OCI-LY7 (cell line): Measurements from ENCODE around the gene HNMT. TPM values are rescaled to one million over a fixed set of nuclear protein-coding genes. Genes with fewer than 3 reads are reported as not detected.

Source experiments
- BruUV-seq: library from RNA; stranded (reverse); fragments of 400-500 nt; replicated peaks from 2 replicates; lab custom pipeline; 2021; lab: Mats Ljungman, UMichigan
- CTCF ChIA-PET: fragments of 300-600 bp; sonication (Branson Sonifier 250); formaldehyde crosslinking; loops from one replicate; lab custom pipeline; 2022; ENCODE audit warnings: antibody characterized with exemption; ENCODE audit not compliant: unreplicated experiment; lab: Charles Lee
- POLR2A ChIA-PET: fragments of 300-600 bp; sonication (Branson Sonifier 250); formaldehyde crosslinking; loops from one replicate; lab custom pipeline; 2022; ENCODE audit warnings: antibody characterized with exemption; lab: Charles Lee
- DNase-seq: peaks from one replicate; pipeline ENCODE4 v3.0.0-alpha.2; 2015; ENCODE audit warnings: low spot score
- H2AFZ ChIP-seq: fragments of 200-600 bp; sonication (generic), shearing (Covaris generic); 2 replicates; pipeline ENCODE4 v1.6.1; 2014; ENCODE audit warnings: mild to moderate bottlenecking, antibody characterized with exemption, low read length, moderate library complexity
- H3K27ac ChIP-seq: fragments of 200-600 bp; sonication (generic); 2 replicates; pipeline ENCODE4 v1.5.1; 2014; ENCODE audit warnings: mixed run types, low read depth, mild to moderate bottlenecking, moderate library complexity, low read length, inconsistent platforms; ENCODE audit not compliant: poor library complexity, severe bottlenecking
- H3K36me3 ChIP-seq: fragments of 200-600 bp; sonication (generic); 2 replicates; pipeline ENCODE4 v1.6.1; 2014; ENCODE audit warnings: mild to moderate bottlenecking, antibody characterized with exemption, low read length, moderate library complexity, mixed read lengths; ENCODE audit not compliant: insufficient read depth
- H3K4me1 ChIP-seq: fragments of 200-600 bp; sonication (generic); 2 replicates; pipeline ENCODE4 v1.5.1; 2014; ENCODE audit warnings: mild to moderate bottlenecking, low read length; ENCODE audit not compliant: insufficient read depth, poor library complexity, severe bottlenecking
- H3K4me2 ChIP-seq: fragments of 200-600 bp; sonication (generic); 2 replicates; pipeline ENCODE4 v1.6.1; 2014; ENCODE audit warnings: mild to moderate bottlenecking, low read length
- H3K4me3 ChIP-seq: fragments of 200-600 bp; sonication (generic); 2 replicates; pipeline ENCODE4 v1.5.1; 2014; ENCODE audit warnings: mild to moderate bottlenecking, low read depth, low read length; ENCODE audit not compliant: poor library complexity, severe bottlenecking
- H3K79me2 ChIP-seq: fragments of 200-600 bp; sonication (generic); 2 replicates; pipeline ENCODE4 v1.6.1; 2016; ENCODE audit warnings: low read depth, mild to moderate bottlenecking, low read length, moderate library complexity, mixed read lengths; ENCODE audit not compliant: insufficient read depth
- H3K9me2 ChIP-seq: fragments of 200-600 bp; sonication (generic); 2 replicates; pipeline ENCODE4 v1.6.1; 2016; ENCODE audit warnings: mild to moderate bottlenecking, low read length, mixed read lengths; ENCODE audit not compliant: insufficient read depth
- H3K9me3 ChIP-seq: fragments of 200-600 bp; sonication (generic); 2 replicates; pipeline ENCODE4 v1.6.1; 2014; ENCODE audit warnings: mild to moderate bottlenecking, mixed run types, low read length, mixed read lengths
- H4K20me1 ChIP-seq: fragments of 200-600 bp; sonication (generic); 2 replicates; pipeline ENCODE4 v1.6.1; 2014; ENCODE audit warnings: mild to moderate bottlenecking, antibody characterized with exemption, low read length, moderate library complexity, mixed read lengths; ENCODE audit not compliant: insufficient read depth
- EZH2phosphoT487 ChIP-seq: fragments of 200-600 bp; sonication (generic); IDR thresholded peaks from 2 replicates; pipeline ENCODE4 v1.6.1; 2018; ENCODE audit warnings: low read depth, borderline replicate concordance, mild to moderate bottlenecking, mixed run types, antibody characterized with exemption, low read length, moderate library complexity, mixed read lengths
- intact Hi-C: fragments of 100-400 bp; cut with micrococcal nuclease; formaldehyde crosslinking; loops from one replicate; pipeline ENCODE4 v1.10.0; 2022; ENCODE audit not compliant: unreplicated experiment
- total RNA-seq, 2 experiments: library from RNA; depleted of rRNA in 1 of 2; stranded (reverse); fragments of >200 nt in 1 of 2; shearing (Covaris generic) in 1 of 2; gene quantifications; 2 replicates each; pipeline ENCODE4 v1.2.3, GENCODE V29; 2014 to 2022
- TF ChIP-seq, protein P1 (sequence below): fragments of 200-600 bp; sonication (generic); conservative IDR thresholded peaks from 2 replicates; pipeline ENCODE4 v1.5.1; 2014; ENCODE audit warnings: mild to moderate bottlenecking, antibody characterized with exemption, low read length, moderate library complexity, mixed read lengths

HNMT gene
- total RNA-seq, 2 experiments from 2014 or later = not detected

DNA sequence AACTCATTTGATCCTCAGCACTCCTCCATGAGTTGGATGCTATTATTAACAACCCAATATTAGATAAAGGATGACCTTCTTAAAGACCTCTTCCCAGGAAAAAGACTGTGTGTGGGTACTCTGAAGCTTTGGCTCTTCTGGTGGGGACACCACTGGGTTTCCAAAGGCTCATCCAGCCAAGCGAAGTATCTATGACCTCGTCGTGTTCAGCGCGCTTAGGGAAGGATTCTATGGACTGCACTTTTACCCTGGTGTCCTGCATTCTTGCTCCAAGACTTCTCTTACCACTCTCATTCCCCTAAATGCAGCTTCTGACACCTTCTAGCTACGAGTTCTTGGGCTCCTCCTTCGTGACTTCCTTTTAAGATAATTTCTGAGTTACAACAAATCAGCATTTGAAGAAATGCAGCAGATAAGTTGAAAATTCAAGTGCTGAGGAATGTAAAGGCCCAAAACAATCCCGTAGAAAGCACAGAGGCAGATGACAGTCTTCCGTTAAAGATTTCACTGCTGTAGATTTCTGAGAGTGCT, 673 bp upstream of the HNMT start:
- no peaks in the 10 kb centered on the region for H4K20me1 ChIP-seq
- H3K4me1 ChIP-seq = no peaks in the 10 kb centered on the region
- DNase-seq = no peak
- BruUV-seq = no TSS peak
- ChIA-PET CTCF (no interaction called here), POLR2A (interaction anchor here (0.6 to 1.0 kb wide), 4 partner anchors 15 to 869 kb away, joined by 3 to 4 read pairs (median 3); no protein-coding TSS in a partner anchor)
- intact Hi-C loops = no loop called here
- H3K27ac ChIP-seq = no peak overlapping the region
- TF ChIP-seq, protein P1, sequence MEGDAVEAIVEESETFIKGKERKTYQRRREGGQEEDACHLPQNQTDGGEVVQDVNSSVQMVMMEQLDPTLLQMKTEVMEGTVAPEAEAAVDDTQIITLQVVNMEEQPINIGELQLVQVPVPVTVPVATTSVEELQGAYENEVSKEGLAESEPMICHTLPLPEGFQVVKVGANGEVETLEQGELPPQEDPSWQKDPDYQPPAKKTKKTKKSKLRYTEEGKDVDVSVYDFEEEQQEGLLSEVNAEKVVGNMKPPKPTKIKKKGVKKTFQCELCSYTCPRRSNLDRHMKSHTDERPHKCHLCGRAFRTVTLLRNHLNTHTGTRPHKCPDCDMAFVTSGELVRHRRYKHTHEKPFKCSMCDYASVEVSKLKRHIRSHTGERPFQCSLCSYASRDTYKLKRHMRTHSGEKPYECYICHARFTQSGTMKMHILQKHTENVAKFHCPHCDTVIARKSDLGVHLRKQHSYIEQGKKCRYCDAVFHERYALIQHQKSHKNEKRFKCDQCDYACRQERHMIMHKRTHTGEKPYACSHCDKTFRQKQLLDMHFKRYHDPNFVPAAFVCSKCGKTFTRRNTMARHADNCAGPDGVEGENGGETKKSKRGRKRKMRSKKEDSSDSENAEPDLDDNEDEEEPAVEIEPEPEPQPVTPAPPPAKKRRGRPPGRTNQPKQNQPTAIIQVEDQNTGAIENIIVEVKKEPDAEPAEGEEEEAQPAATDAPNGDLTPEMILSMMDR = no peak
- TF ChIP-seq EZH2phosphoT487 = no peak
- no peak overlapping the region for H3K4me2 ChIP-seq
- no peaks in the 10 kb centered on the region for H3K9me3 ChIP-seq
- H3K9me2 ChIP-seq = no peaks in the 10 kb centered on the region
- no peaks in the 10 kb centered on the region for H3K36me3 ChIP-seq
- no peaks in the 10 kb centered on the region for H3K79me2 ChIP-seq
- no peak overlapping the region for H2AFZ ChIP-seq
- no peak overlapping the region for H3K4me3 ChIP-seq

DNA sequence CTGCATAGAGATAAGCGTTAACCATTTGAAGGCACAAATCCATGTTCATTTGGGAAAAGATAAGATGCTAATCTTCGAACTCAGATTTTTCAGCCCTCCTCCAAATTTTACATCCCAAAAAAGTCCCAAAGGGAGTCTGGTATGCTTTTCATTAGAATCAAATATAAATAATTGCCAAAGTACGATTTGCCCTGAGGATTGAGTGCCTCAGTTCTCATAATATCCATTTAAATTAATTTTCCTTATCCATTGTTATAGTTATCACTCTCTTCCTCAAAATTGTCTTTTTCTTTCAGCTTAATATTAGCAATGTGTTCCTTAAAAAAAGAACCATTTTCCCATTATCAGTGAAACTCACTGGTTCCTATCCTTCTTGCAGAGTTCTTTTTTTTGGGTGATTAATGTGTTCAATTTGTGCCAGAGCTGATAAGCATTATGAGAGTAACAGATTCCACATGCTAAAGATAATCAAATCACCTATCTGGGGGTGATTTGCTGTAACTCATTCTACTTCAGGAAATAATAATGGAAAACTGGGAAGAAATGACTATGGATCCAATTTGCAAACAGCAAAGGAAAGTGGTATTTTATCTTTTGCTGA, 686 bp downstream of the HNMT start:
- H3K27ac ChIP-seq = no peak overlapping the region
- H2AFZ ChIP-seq = no peak overlapping the region
- no peaks in the 10 kb centered on the region for H3K79me2 ChIP-seq
- no peaks in the 10 kb centered on the region for H4K20me1 ChIP-seq
- H3K4me2 ChIP-seq = no peak overlapping the region
- no peaks in the 10 kb centered on the region for H3K9me2 ChIP-seq
- BruUV-seq = no TSS peak
- no peak for TF ChIP-seq EZH2phosphoT487
- TF ChIP-seq, protein P1 = no peak
- no peaks in the 10 kb centered on the region for H3K4me1 ChIP-seq
- H3K4me3 ChIP-seq = no peak overlapping the region
- no peaks in the 10 kb centered on the region for H3K36me3 ChIP-seq
- ChIA-PET CTCF (no interaction called here), POLR2A (no interaction called here)
- DNase-seq = no peak
- H3K9me3 ChIP-seq = no peaks in the 10 kb centered on the region
- intact Hi-C loops = no loop called here

DNA sequence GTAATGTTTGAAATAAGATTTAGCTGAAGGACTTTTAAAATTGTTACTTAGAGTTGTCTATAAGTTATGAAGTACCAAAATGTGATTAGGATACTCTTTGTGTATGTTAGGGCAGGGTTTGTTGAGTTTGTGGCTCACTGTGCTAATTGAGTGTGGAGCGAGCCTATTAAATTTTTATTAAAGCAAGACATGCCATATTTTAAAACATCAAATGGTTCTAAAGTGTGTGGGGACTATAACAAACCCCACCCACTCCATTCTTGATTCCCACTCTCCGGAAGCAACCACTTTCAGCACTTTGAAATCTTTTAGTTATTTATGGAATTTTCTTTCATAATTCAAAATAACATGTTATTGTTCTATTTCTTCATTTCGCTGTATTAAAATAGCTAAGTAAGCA, 1.8 kb downstream of the HNMT start:
- Histone ChIP-seq H3K9me3 (no peaks in the 10 kb centered on the region), H4K20me1 (no peaks in the 10 kb centered on the region), H3K4me3 (no peak overlapping the region), H3K79me2 (no peaks in the 10 kb centered on the region), H2AFZ (no peak overlapping the region), H3K4me2 (no peak overlapping the region), H3K27ac (no peak overlapping the region), H3K36me3 (no peaks in the 10 kb centered on the region), H3K4me1 (no peaks in the 10 kb centered on the region), H3K9me2 (no peaks in the 10 kb centered on the region)
- POLR2A ChIA-PET = no interaction called here
- TF ChIP-seq, protein P1 = no peak
- TF ChIP-seq EZH2phosphoT487 = no peak
- CTCF ChIA-PET = no interaction called here
- DNase-seq = no peak
- no TSS peak for BruUV-seq
- intact Hi-C loops = no loop called here
